Uterus (tissue), 2 donors: ENCODE results near the gene DMPK.

Experiments used
- POLR2A ChIP-seq, 2 donors: fragments of 450-650 bp; IDR thresholded peaks; one replicate each; pipeline ENCODE4 v1.6.1; 2016; ENCODE audit warnings: antibody characterized with exemption in 2 of 2, mild to moderate bottlenecking in 1 of 2, moderate library complexity in 1 of 2
- TF ChIP-seq, protein P1 (sequence below), 4 experiments: fragments of 200-600 bp in 2 of 4; fragments of 450-650 bp in 2 of 4; sonication (generic) in 2 of 4; IDR thresholded peaks; one replicate each; pipeline ENCODE4 v1.5.1; 2016 to 2019; ENCODE audit warnings: antibody characterized with exemption in 4 of 4, mild to moderate bottlenecking in 2 of 4, moderate library complexity in 1 of 4

DNA sequence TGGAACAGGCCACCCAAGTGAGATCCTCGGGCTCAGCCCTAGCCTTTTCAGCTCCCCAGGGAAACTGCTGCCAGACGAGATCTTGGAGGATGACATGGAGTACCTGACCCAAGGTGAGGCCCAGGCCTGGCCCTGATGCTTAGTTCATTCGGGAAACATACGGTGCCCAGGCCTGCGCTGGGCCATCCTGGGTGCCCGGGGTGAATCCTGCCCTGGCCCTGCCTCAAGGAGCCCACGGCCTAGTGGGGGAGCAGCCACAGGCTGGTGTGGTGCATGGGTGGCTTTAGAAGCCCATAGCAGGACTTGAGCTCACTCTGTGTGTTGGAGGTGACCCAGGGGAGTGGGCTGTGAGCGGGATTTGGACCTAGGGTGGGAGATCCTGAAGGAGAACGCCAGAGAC is 23.4 kb downstream of the DMPK start:
- TF ChIP-seq, protein P1, sequence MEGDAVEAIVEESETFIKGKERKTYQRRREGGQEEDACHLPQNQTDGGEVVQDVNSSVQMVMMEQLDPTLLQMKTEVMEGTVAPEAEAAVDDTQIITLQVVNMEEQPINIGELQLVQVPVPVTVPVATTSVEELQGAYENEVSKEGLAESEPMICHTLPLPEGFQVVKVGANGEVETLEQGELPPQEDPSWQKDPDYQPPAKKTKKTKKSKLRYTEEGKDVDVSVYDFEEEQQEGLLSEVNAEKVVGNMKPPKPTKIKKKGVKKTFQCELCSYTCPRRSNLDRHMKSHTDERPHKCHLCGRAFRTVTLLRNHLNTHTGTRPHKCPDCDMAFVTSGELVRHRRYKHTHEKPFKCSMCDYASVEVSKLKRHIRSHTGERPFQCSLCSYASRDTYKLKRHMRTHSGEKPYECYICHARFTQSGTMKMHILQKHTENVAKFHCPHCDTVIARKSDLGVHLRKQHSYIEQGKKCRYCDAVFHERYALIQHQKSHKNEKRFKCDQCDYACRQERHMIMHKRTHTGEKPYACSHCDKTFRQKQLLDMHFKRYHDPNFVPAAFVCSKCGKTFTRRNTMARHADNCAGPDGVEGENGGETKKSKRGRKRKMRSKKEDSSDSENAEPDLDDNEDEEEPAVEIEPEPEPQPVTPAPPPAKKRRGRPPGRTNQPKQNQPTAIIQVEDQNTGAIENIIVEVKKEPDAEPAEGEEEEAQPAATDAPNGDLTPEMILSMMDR (IDR thresholded peaks at IDR 0.05): no peak
- TF ChIP-seq POLR2A (IDR thresholded peaks at IDR 0.05): no peak
